Naive B cell (primary cell): ENCODE results near the gene TMEM131L. TPM values are rescaled to one million over a fixed set of nuclear protein-coding genes. Genes with fewer than 3 reads are reported as not detected.
"Not testable (repeated sequence)": the region's sequence is repeated elsewhere in the genome, so short reads cannot be mapped to it uniquely, and the experiment has no call there.

Experiments used
- ATAC-seq, 2 donors: fragments of 150-1000 bp; cut with Tn5 transposase; 2 replicates each; pipeline ENCODE4 v1.10.0; 2021; ENCODE audit warnings: low read depth in 2 of 2, mild to moderate bottlenecking in 2 of 2, moderate library complexity in 2 of 2
- DNase-seq: peaks from one replicate; pipeline ENCODE4 v3.0.0; 2022
- H3K27ac Mint-ChIP-seq, 6 donors: one replicate each; pipeline ENCODE4 v1.8.0; 2020 to 2022; ENCODE audit warnings: mild to moderate bottlenecking in 6 of 6, mixed read lengths in 6 of 6, moderate library complexity in 5 of 6, inconsistent platforms in 2 of 6
- H3K27me3 Mint-ChIP-seq, 3 donors: one replicate each; pipeline ENCODE4 v1.8.0; 2021 to 2022; ENCODE audit warnings: mixed read lengths in 3 of 3, mild to moderate bottlenecking in 1 of 3
- H3K36me3 Mint-ChIP-seq, 2 donors: one replicate each; pipeline ENCODE4 v1.8.0; 2020 to 2022; ENCODE audit warnings: mixed read lengths in 2 of 2, inconsistent platforms in 1 of 2, mild to moderate bottlenecking in 1 of 2
- H3K4me1 Mint-ChIP-seq, 3 donors: one replicate each; pipeline ENCODE4 v1.8.0; 2020 to 2022; ENCODE audit warnings: mixed read lengths in 3 of 3, inconsistent platforms in 1 of 3, mild to moderate bottlenecking in 1 of 3, moderate library complexity in 1 of 3
- H3K4me3 Mint-ChIP-seq, 8 donors: one replicate each; pipeline ENCODE4 v1.8.0; 2020 to 2022; ENCODE audit warnings: mild to moderate bottlenecking in 8 of 8, mixed read lengths in 8 of 8, moderate library complexity in 8 of 8, inconsistent platforms in 2 of 8
- H3K9me3 Mint-ChIP-seq, 7 donors: one replicate each; pipeline ENCODE4 v1.8.0; 2020 to 2022; ENCODE audit warnings: mixed read lengths in 7 of 7, mild to moderate bottlenecking in 5 of 7, inconsistent platforms in 2 of 7, moderate library complexity in 1 of 7
- polyA plus RNA-seq, 6 donors: library from polyadenylated mRNA; unstranded; fragments of 300-500 nt; fragmentation: Illumina TruSeq; gene quantifications; one replicate each; pipeline ENCODE4 v1.2.3, GENCODE V29; 2021; ENCODE audit warnings: low read depth in 6 of 6

Gene TMEM131L
- polyA plus RNA-seq, 6 donors from 2014 or later = 52.2 to 86.7 (median 68.1) TPM

DNA sequence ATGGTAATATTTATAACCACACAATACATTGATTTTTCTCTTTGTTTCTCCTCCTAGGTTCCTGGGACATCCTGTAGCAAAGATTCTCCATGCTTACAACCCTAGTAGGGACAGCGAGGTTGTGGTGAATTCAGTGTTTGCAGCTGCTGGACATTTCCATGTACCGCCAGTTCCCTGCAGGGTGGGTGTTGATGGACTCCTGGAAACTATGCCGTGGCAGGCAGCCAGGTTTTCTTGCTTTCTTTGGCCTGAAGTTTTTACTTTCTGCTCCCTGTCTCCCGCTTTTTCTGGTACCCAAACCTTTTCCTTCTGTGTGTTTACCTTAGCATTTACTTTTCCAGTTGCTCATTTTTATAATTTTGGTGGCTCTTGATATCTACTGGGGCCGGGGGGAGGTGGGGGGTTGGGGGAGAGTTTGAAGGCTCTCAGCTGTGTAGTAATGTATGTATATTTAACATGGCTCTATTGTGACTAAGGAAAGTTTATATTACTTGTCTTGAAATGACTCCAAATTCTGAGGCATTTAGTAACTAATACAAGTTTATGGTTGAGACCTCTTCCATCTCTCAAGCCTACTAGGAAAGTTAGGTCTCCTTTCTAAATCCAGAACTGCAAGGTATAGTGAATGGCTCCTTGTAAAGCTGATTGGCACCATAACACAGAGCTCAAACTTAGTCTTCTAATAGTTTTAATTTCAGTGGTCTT is 89.7 kb downstream of the TMEM131L start:
- H3K9me3 Mint-ChIP-seq = no peaks in the 10 kb centered on the region
- no peak for ATAC-seq
- peak overlapping the region in 5 of 6 donors; percentile 47 to 93 (median 74) for H3K27ac Mint-ChIP-seq
- peaks cover 13 to 24% of the 10 kb centered on the region in 2 donors for H3K36me3 Mint-ChIP-seq
- DNase-seq = no peak
- H3K4me1 Mint-ChIP-seq = peaks cover 13 to 33% (median 32%) of the 10 kb centered on the region in 3 donors
- H3K27me3 Mint-ChIP-seq = no peaks in the 10 kb centered on the region
- no peak overlapping the region for H3K4me3 Mint-ChIP-seq

GRCh38 chr4:153556435-153556815 is 90.3 kb downstream of the TMEM131L start:
- Mint-ChIP-seq H3K36me3 (peaks cover 18 to 26% of the 10 kb centered on the region in 2 donors), H3K27ac (peak overlapping the region; percentile 4 to 93 (median 50)), H3K9me3 (peaks cover 0 to under 1% (median 0%) of the 10 kb centered on the region in 7 donors), H3K4me3 (no peak overlapping the region), H3K4me1 (peaks cover 16 to 36% (median 35%) of the 10 kb centered on the region in 3 donors), H3K27me3 (no peaks in the 10 kb centered on the region)
- DNase-seq (no peak), ATAC-seq (no peak)

DNA sequence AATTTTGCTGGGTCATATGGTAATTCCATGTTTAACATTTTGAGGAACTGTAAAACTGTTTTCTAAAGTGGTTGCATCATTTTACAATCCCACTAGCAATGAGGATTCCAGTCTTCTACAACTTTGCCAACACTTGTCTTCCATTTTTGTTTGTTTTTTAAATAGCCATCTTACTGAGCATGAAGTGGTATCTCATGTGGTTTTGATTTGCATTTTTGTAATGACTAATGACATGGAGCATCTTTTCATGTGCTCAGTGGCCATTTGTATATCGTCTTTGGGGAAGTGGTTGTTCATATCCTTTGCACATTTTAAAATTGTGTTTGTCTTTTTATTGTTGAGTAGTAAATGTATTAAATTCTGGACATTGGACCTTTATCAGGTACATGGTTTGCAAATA is 94.7 kb downstream of the TMEM131L start:
- peaks cover 28 to 52% (median 37%) of the 10 kb centered on the region in 3 donors for H3K4me1 Mint-ChIP-seq
- H3K4me3 Mint-ChIP-seq = no peak overlapping the region
- ATAC-seq (peak; percentile 59 to 71), DNase-seq (no peak)
- H3K9me3 Mint-ChIP-seq = peaks cover 0 to 4% (median 0%) of the 10 kb centered on the region in 7 donors
- no peaks in the 10 kb centered on the region for H3K27me3 Mint-ChIP-seq
- H3K36me3 Mint-ChIP-seq = peaks cover 35 to 54% of the 10 kb centered on the region in 2 donors
- peak overlapping the region in 5 of 6 donors; percentile 8 to 87 (median 27) for H3K27ac Mint-ChIP-seq

- Mint-ChIP-seq H3K27me3 (no peaks in the 10 kb centered on the region), H3K27ac (peak overlapping the region; percentile 13 to 89 (median 42)), H3K4me1 (peaks cover 35 to 60% (median 47%) of the 10 kb centered on the region in 3 donors), H3K9me3 (peaks cover 0 to 4% (median 0%) of the 10 kb centered on the region in 7 donors), H3K4me3 (peak overlapping the region in 2 of 8 donors; percentile 10 to 73), H3K36me3 (peaks cover 31 to 43% of the 10 kb centered on the region in 2 donors)
- ATAC-seq (no peak), DNase-seq (no peak)
Measured at GRCh38 chr4:153564630-153565525, 98.7 kb downstream of the TMEM131L start.

DNA sequence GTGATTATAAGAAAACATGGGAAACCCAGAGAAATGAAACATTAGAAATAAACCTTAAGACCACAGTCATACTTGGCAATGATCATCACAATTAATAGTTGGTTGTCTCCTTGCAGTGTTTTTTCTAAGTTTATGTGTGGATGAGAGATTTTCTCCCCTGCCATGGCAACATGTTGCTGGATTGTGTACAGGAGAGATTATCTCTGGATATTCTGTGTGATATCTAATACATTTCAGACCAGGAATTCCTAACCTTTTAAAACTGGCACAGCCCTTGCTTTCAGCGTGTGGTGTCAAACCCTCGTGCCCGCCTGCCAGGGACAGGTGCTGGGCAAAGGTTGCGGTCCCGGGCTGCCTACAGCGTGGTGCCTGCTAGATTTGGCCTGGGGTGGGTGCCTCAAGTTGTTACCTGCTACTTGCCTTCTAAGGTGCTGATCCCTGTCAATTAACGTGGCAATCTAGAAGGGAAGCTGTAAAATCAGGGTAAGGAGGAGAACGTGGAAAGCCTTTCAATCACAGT is 100.5 kb downstream of the TMEM131L start:
- Mint-ChIP-seq H3K9me3 (peaks cover 0 to under 1% (median 0%) of the 10 kb centered on the region in 7 donors), H3K27me3 (no peaks in the 10 kb centered on the region), H3K4me3 (no peak overlapping the region), H3K36me3 (peaks cover 21 to 27% of the 10 kb centered on the region in 2 donors), H3K27ac (peak overlapping the region; percentile 35 to 92 (median 74)), H3K4me1 (peaks cover 39 to 56% (median 50%) of the 10 kb centered on the region in 3 donors)
- DNase-seq (no peak), ATAC-seq (no peak)

DNA sequence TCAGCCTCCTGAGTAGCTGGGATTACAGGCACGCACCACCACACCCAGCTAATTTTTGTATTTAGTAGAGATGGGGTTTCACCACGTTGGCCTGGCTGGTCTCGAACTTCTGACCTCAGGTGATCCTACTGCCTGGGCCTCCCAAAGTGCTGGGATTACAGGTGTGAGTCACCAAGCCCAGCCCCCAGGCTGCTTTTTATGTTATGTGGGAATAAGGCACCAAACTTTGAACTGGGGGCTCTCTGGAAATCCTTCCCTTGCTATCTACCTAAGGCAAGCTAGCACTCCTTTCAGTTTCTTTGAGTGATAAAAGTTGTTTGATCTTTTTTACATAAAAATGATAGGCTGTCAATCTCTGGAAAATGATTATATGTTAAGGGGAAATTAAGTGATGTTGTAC is 101.5 kb downstream of the TMEM131L start:
- not testable (repeated sequence) for ATAC-seq, H3K27me3 Mint-ChIP-seq, DNase-seq, H3K9me3 Mint-ChIP-seq, H3K4me3 Mint-ChIP-seq
- H3K4me1 Mint-ChIP-seq = peaks cover 41 to 63% (median 57%) of the 10 kb centered on the region in 3 donors
- H3K36me3 Mint-ChIP-seq = peaks cover 21 to 24% of the 10 kb centered on the region in 2 donors
- peak overlapping the region; percentile 66 to 92 (median 86) for H3K27ac Mint-ChIP-seq

GRCh38 chr4:153570228-153570973 is 104.2 kb downstream of the TMEM131L start:
- peak overlapping the region in 5 of 6 donors; percentile 70 to 97 (median 94) for H3K27ac Mint-ChIP-seq
- peaks cover 49 to 73% (median 69%) of the 10 kb centered on the region in 3 donors for H3K4me1 Mint-ChIP-seq
- H3K9me3 Mint-ChIP-seq = no peaks in the 10 kb centered on the region
- H3K27me3 Mint-ChIP-seq = no peaks in the 10 kb centered on the region
- no peak for DNase-seq
- peak overlapping the region in 2 of 8 donors; percentile 20 to 50 for H3K4me3 Mint-ChIP-seq
- H3K36me3 Mint-ChIP-seq = peaks cover 6 to 16% of the 10 kb centered on the region in 2 donors
- ATAC-seq = no peak

DNA sequence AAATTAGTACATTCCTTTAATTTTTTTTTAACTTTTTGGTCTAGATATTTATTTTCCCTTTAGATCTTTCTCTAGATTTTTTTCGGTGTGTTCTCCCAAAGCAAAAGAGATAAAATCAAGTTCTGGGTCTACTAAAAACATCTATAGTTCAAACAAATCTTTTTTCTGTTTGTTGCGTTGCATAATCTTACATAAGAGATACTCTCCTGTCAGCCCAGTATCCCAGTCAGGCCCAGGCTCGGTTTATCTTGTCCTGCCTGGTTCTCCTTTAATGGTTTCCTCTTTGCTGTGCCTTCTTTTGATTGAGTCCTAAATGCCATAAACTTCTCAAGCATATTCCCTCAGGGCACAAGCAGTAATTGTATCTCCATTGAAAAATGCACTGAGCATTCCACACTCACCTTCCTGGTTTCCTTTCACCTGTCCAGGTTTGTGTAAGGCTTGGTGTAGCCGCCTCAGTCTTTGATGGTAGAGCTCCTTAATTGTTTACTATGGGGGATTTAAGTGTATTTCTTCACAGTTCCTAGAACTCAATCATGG is 104.9 kb downstream of the TMEM131L start:
- Mint-ChIP-seq H3K27ac (peak overlapping the region; percentile 68 to 96 (median 84)), H3K27me3 (no peaks in the 10 kb centered on the region), H3K9me3 (no peaks in the 10 kb centered on the region), H3K4me1 (peaks cover 49 to 79% (median 75%) of the 10 kb centered on the region in 3 donors), H3K36me3 (peaks cover 6 to 16% of the 10 kb centered on the region in 2 donors), H3K4me3 (no peak overlapping the region)
- DNase-seq (no peak), ATAC-seq (no peak)

DNA sequence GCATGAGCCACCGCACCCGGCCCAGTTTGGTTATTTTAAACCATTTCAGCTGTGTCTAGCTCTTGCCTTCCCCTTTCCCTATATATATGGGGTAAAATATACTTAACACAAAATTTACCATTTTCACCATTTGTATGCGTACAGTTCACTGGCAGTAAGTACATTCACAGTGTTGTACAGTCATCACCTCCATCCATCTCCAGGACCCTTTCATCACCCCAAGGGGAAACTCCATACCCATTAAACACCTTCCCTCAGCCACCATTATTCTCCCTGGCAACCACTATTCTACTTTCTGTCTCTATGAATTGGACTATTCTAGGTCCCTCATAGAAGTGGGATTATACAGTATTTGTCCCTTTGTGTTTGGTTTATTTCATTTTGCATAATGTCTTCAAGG is 106.4 kb downstream of the TMEM131L start:
- DNase-seq (no peak), ATAC-seq (no peak)
- Mint-ChIP-seq H3K27me3 (no peaks in the 10 kb centered on the region), H3K9me3 (no peaks in the 10 kb centered on the region), H3K36me3 (peaks cover 10 to 17% of the 10 kb centered on the region in 2 donors), H3K4me3 (peak overlapping the region in 1 of 8 donors; percentile 64), H3K4me1 (peaks cover 55 to 90% (median 80%) of the 10 kb centered on the region in 3 donors), H3K27ac (peak overlapping the region in 4 of 6 donors; percentile 56 to 90 (median 74))

DNA sequence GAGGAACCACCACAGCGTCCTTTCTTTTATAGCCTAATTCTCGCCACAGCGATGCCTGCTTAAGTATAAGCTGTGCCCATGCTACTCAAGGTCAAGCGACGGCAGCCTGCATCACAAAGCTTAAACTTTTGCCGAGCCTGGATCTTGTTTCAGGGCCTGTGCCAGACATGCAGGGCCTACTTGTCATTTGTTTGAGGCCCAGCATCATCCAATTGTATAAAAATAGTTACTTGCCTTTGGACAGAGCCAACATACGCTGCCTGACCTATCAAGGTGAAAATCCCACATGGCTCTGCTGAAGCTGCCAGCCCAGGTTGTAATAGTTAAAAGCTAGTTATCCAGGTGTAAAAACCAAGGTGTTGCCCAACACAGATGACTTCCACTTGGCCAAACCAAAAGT is 107.1 kb downstream of the TMEM131L start:
- peaks cover 16 to 20% of the 10 kb centered on the region in 2 donors for H3K36me3 Mint-ChIP-seq
- DNase-seq = no peak
- peak overlapping the region in 3 of 8 donors; percentile 11 to 75 (median 43) for H3K4me3 Mint-ChIP-seq
- peak overlapping the region in 5 of 6 donors; percentile 4 to 87 (median 70) for H3K27ac Mint-ChIP-seq
- peaks cover 60 to 92% (median 79%) of the 10 kb centered on the region in 3 donors for H3K4me1 Mint-ChIP-seq
- H3K9me3 Mint-ChIP-seq = no peaks in the 10 kb centered on the region
- no peaks in the 10 kb centered on the region for H3K27me3 Mint-ChIP-seq
- ATAC-seq = no peak

- DNase-seq (peak; percentile 50), ATAC-seq (peak; percentile 87 to 90)
- H3K27me3 Mint-ChIP-seq = no peaks in the 10 kb centered on the region
- H3K36me3 Mint-ChIP-seq = peaks cover 16 to 20% of the 10 kb centered on the region in 2 donors
- H3K27ac Mint-ChIP-seq = peak overlapping the region; percentile 65 to 91 (median 84)
- H3K4me1 Mint-ChIP-seq = peaks cover 57 to 85% (median 70%) of the 10 kb centered on the region in 3 donors
- peak overlapping the region in 5 of 8 donors; percentile 5 to 75 (median 35) for H3K4me3 Mint-ChIP-seq
- H3K9me3 Mint-ChIP-seq = no peaks in the 10 kb centered on the region
Measured at GRCh38 chr4:153573881-153574802, 108.0 kb downstream of the TMEM131L start.
